GM12872 (cell line): ENCODE measurements around the gene PIGU.

Source experiments
- TF ChIP-seq, protein P1 (sequence below): IDR thresholded peaks from 3 replicates; pipeline ENCODE4 v1.5.1; 2011; ENCODE audit warnings: low read depth, mild to moderate bottlenecking, low read length, moderate library complexity; ENCODE audit not compliant: insufficient read depth

The PIGU gene

GRCh38 chr20:34712525-34713192 lies 35.8 kb upstream of the PIGU start:
- TF ChIP-seq, protein P1, sequence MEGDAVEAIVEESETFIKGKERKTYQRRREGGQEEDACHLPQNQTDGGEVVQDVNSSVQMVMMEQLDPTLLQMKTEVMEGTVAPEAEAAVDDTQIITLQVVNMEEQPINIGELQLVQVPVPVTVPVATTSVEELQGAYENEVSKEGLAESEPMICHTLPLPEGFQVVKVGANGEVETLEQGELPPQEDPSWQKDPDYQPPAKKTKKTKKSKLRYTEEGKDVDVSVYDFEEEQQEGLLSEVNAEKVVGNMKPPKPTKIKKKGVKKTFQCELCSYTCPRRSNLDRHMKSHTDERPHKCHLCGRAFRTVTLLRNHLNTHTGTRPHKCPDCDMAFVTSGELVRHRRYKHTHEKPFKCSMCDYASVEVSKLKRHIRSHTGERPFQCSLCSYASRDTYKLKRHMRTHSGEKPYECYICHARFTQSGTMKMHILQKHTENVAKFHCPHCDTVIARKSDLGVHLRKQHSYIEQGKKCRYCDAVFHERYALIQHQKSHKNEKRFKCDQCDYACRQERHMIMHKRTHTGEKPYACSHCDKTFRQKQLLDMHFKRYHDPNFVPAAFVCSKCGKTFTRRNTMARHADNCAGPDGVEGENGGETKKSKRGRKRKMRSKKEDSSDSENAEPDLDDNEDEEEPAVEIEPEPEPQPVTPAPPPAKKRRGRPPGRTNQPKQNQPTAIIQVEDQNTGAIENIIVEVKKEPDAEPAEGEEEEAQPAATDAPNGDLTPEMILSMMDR, result no peak

DNA sequence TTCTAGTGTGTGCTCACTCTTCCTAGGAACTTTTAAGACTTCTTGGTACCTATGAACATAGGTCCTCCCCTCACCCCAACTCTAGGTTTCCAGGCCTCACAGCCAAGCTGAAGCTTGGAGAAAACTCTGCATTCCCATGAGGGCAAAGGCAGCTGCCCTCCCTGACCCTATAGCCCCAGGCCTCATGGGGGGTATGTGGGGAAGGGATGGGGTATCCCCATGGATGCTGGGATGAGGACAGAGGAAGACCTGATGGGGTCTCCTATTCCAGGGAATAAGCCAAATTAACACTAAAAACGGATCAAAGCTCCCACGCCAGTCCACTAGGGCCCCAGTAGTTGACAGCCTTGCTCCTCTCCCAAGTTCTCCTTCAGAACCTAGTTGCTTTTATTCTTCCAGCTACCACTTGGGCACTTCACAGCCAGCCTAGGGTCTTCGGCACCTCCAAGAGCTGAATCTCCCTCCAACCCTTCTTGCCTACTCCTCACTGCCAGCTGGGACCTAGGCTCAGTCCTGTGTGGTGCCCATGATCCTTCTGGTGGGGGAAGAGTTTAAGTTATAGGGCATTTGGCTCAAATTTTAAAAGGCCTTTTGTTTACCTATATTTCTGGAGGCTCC lies 35.0 kb upstream of the PIGU start:
- TF ChIP-seq, protein P1, result no peak

DNA sequence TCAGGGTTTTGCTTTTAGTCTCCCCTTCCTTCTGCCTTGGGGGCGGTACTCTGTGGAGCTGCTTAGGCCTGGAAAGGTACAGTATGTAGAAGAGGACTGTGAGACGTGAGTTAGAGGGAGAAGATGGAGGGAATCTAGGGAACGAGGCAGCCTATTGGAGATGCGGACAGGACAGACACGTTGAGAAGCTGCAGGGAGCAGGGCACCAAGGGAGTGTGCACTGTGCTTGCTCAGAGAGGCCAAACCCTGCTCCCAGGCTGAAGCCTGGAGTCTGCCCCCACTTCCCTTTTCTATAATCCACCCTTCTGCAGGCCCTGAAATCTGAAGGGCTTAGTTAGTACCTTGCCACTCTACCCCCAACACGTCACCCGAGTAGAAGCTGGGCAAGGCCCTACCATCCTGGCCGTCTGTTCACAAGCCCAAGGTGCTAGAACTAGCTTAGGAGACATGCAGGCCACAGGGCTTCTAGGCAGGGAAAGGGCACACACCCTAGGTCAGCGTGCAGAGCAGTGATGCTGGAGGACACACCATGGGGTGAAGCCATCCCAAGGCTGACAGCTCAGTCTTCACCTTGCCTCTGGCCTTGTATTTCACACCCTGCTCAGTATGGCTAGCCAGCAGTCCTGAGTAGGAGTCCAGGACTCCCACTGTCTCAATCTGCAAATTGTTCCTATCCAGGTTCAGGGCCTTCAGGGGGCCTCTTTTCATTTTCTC lies 34.1 kb upstream of the PIGU start:
- TF ChIP-seq, protein P1, result no peak

DNA sequence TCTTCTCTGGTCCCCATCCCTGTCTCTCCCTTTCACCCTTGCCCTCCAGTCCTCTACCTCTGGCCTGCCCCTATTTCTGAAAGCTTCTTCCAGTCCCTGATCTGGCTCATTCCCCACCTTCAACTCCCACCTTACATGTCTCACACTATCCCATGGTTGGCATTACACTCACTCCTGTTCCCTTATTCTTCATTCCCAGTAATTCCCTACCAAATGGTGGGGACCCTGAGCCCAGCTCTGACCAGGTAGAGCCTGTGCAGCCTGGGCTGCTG lies 33.6 kb upstream of the PIGU start:
- TF ChIP-seq, protein P1, result no peak

GRCh38 chr20:34709831-34710567 lies 33.1 kb upstream of the PIGU start:
- TF ChIP-seq, protein P1, result peak; percentile 66

- TF ChIP-seq, protein P1, result no peak
These were observed 32.3 kb upstream of the PIGU start for GRCh38 chr20:34709044-34709830.
